ENCODE data around the gene MALSU1. TPM values are rescaled to one million over a fixed set of nuclear protein-coding genes. Genes with fewer than 3 reads are reported as not detected.
A peak's percentile ranks its signal among the peaks of the same experiment; 100 is the strongest.

MALSU1 gene
- total and polyA plus RNA-seq, 2 of the 13 experiments (the other 11 are each of a cell fraction or from before 2014, with no cell fraction given) = 72.0 to 141 TPM

DNA sequence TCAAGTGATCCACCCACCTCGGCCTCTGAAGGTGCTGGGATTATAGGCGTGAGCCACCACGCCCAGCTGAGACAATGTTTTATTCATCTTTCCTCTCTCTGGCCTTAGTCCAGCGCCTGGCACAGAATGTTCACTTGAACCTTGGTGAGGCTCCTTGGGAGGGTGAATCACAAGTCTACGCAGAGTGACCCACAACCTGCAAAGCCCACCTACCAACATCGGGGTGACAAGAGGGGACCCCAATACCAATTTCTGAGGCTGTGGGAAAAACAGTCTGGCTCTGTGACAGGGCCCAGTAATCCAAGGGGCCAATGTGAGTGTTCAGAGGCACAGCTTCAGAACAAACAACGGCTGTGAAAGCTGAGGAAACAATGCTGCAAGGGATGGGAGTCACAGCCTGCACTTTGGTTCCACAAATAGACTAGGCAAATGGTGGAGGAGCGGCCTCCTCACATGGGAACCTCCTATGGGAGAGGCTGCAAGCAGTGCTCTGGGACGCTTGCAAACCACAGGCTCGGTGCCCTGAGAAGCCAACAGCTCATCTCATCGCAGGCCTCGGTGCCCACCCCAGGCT lies 5.6 kb upstream of the MALSU1 start (continued):
- no peak for TF ChIP-seq ZNF777 (CRISPR knock-in tag; IDR thresholded peaks at IDR 0.05)
- no peak for TF ChIP-seq GRHL1 (CRISPR knock-in tag; conservative IDR thresholded peaks at IDR 0.05)
- TF ChIP-seq, protein P1, sequence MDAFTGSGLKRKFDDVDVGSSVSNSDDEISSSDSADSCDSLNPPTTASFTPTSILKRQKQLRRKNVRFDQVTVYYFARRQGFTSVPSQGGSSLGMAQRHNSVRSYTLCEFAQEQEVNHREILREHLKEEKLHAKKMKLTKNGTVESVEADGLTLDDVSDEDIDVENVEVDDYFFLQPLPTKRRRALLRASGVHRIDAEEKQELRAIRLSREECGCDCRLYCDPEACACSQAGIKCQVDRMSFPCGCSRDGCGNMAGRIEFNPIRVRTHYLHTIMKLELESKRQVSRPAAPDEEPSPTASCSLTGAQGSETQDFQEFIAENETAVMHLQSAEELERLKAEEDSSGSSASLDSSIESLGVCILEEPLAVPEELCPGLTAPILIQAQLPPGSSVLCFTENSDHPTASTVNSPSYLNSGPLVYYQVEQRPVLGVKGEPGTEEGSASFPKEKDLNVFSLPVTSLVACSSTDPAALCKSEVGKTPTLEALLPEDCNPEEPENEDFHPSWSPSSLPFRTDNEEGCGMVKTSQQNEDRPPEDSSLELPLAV (CRISPR knock-in tag; conservative IDR thresholded peaks at IDR 0.05; ENCODE audit: low read depth) = no peak
- no peak; the same call in 1 of the 2 replicates for TF ChIP-seq AKAP8 (CRISPR knock-in tag; IDR thresholded peaks at IDR 0.05)
- no peak for TF ChIP-seq CENPT (CRISPR knock-in tag; IDR thresholded peaks at IDR 0.05; ENCODE audit: low read depth)
- no peak for TF ChIP-seq RFX1 (IDR thresholded peaks at IDR 0.05)
- TF ChIP-seq ZNF678 (CRISPR knock-in tag; IDR thresholded peaks at IDR 0.05) = no peak
- TF ChIP-seq, protein P2, sequence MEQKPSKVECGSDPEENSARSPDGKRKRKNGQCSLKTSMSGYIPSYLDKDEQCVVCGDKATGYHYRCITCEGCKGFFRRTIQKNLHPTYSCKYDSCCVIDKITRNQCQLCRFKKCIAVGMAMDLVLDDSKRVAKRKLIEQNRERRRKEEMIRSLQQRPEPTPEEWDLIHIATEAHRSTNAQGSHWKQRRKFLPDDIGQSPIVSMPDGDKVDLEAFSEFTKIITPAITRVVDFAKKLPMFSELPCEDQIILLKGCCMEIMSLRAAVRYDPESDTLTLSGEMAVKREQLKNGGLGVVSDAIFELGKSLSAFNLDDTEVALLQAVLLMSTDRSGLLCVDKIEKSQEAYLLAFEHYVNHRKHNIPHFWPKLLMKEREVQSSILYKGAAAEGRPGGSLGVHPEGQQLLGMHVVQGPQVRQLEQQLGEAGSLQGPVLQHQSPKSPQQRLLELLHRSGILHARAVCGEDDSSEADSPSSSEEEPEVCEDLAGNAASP (CRISPR knock-in tag; IDR thresholded peaks at IDR 0.05; ENCODE audit: borderline replicate concordance) = peak; percentile 46; the same call in 1 of the 2 replicates
- TF ChIP-seq MATR3 (CRISPR knock-in tag; IDR thresholded peaks at IDR 0.05) = no peak
- TF ChIP-seq ZNF672 (CRISPR knock-in tag; IDR thresholded peaks at IDR 0.05) = no peak
- no peak for TF ChIP-seq KLF15 (CRISPR knock-in tag; IDR thresholded peaks at IDR 0.05; ENCODE audit: borderline replicate concordance)
- TF ChIP-seq ZNF280D (CRISPR knock-in tag; IDR thresholded peaks at IDR 0.05) = peak; percentile 83
- no peak for TF ChIP-seq SATB2 (CRISPR knock-in tag; IDR thresholded peaks at IDR 0.05)
- no peak for TF ChIP-seq KMT2B (CRISPR knock-in tag; IDR thresholded peaks at IDR 0.05)
- no peak for TF ChIP-seq SUZ12 (IDR thresholded peaks at IDR 0.05; ENCODE audit: low read depth, low read length)
- peak; percentile 65; the same call in 1 of the 2 replicates for TF ChIP-seq KLF6 (CRISPR knock-in tag; IDR thresholded peaks at IDR 0.05)
- peak; percentile 64; the same call in 1 of the 2 replicates for TF ChIP-seq ATF2 (CRISPR knock-in tag; IDR thresholded peaks at IDR 0.05)
- no peak for TF ChIP-seq ZBTB21 (CRISPR knock-in tag; IDR thresholded peaks at IDR 0.05)
- peak; percentile 62 for TF ChIP-seq ZNF121 (CRISPR knock-in tag; IDR thresholded peaks at IDR 0.05)
- TF ChIP-seq SOX6 (IDR thresholded peaks at IDR 0.05) = no peak
- peak; percentile 97 for TF ChIP-seq SOX6 (CRISPR knock-in tag; IDR thresholded peaks at IDR 0.05)
- no peak for TF ChIP-seq ZNF230 (CRISPR knock-in tag; IDR thresholded peaks at IDR 0.05)
- TF ChIP-seq AGO1 (IDR thresholded peaks at IDR 0.05; ENCODE audit: low read depth, low read length, poor library complexity, severe bottlenecking) = no peak
